SK-N-SH treated with all-trans-retinoic acid at 6 μM for 48 hours (cell line): Measurements from ENCODE around the gene TMEM240.

Experiments used
- CREB5 ChIP-seq: fragments of 250-450 bp; sonication (Bioruptor Pico); IDR thresholded peaks from 2 replicates; pipeline ENCODE4 v1.5.1; 2020; ENCODE audit warnings: low read depth, mild to moderate bottlenecking, moderate library complexity
- PATZ1 ChIP-seq: fragments of 250-450 bp; sonication (Bioruptor Pico); IDR thresholded peaks from 2 replicates; pipeline ENCODE4 v1.8.0; 2020; ENCODE audit warnings: mild to moderate bottlenecking, moderate library complexity, borderline replicate concordance
- ZFP3 ChIP-seq: fragments of 250-450 bp; sonication (Bioruptor Pico); IDR thresholded peaks from 2 replicates; pipeline ENCODE4 v1.5.0; 2020; ENCODE audit warnings: mild to moderate bottlenecking, moderate library complexity

GRCh38 chr1:1491601-1492000 lies 48.8 kb downstream of the TMEM240 start:
- no peak for TF ChIP-seq ZFP3 (CRISPR knock-in tag)
- TF ChIP-seq CREB5 (CRISPR knock-in tag), result no peak
- TF ChIP-seq PATZ1 (CRISPR knock-in tag), result no peak
